K562 (cell line): ENCODE data around the gene RALGPS1. TPM values are rescaled to one million over a fixed set of nuclear protein-coding genes. Genes with fewer than 3 reads are reported as not detected.
A peak's percentile ranks its signal among the peaks of the same experiment; 100 is the strongest.

Source experiments
- ATAC-seq: fragments of 200-7000 bp; cut with Tn5 transposase; 3 replicates; pipeline ENCODE4 v1.9.1; 2020; ENCODE audit warnings: moderate library complexity
- BruUV-seq: library from RNA; stranded (reverse); fragments of 400-500 nt; replicated peaks from 2 replicates; lab custom pipeline; 2021; lab: Mats Ljungman, UMichigan
- CTCF ChIA-PET: fragments of 300-600 bp; formaldehyde crosslinking; extraction: SDS; loops from one replicate; lab custom pipeline; 2021; ENCODE audit warnings: low intra/inter-chr PET ratio; lab: Yijun Ruan, JAX
- POLR2A ChIA-PET: fragments of 300-600, 350-650 bp; sonication (Branson Sonifier 250); formaldehyde crosslinking; extraction: SDS; loops from one replicate; lab custom pipeline; 2021; ENCODE audit warnings: antibody characterized with exemption, inconsistent platforms; lab: Yijun Ruan, JAX
- DNase-seq, 4 experiments: peaks; one replicate each; pipeline versions ENCODE4 v3.0.0 to v3.0.0-alpha.2; 2011 to 2018; ENCODE audit warnings: low spot score in 3 of 4, mixed read lengths in 3 of 4; ENCODE audit errors: extremely low read depth in 1 of 4
- FAIRE-seq: peaks from 2 replicates; lab custom pipeline; 2011; peaks lifted over from hg19 to GRCh38; lab: Jason Lieb, UNC
- H2AFZ ChIP-seq: 2 replicates; pipeline ENCODE4 v1.6.0; 2011; ENCODE audit warnings: low read depth, low read length, control low read depth, inconsistent platforms
- H3K27ac ChIP-seq: fragments of 200-600 bp; 3 replicates; pipeline ENCODE4 v1.8.0; 2011; ENCODE audit warnings: low read depth, mild to moderate bottlenecking, control low read depth, inconsistent platforms, low read length, moderate library complexity, mixed read lengths; ENCODE audit errors: extremely low read depth
- H3K27me3 ChIP-seq, 2 experiments: fragments of 300-600 bp in 1 of 2; 2 replicates in 1 of 2; 3 replicates in 1 of 2; pipeline versions ENCODE4 v1.6.0 to v1.8.0; 2011; ENCODE audit warnings: inconsistent platforms in 2 of 2, low read length in 2 of 2, mild to moderate bottlenecking in 1 of 2, mixed read lengths in 1 of 2, moderate library complexity in 1 of 2; ENCODE audit not compliant: control insufficient read depth in 2 of 2, insufficient read depth in 2 of 2
- H3K36me3 ChIP-seq: fragments of 300-600 bp; 3 replicates; pipeline ENCODE4 v1.8.0; 2011; ENCODE audit warnings: mild to moderate bottlenecking, low read length, inconsistent platforms; ENCODE audit not compliant: control insufficient read depth, insufficient read depth
- H3K4me1 ChIP-seq, 2 experiments: fragments of 200-600 bp in 1 of 2; replicated peaks in 1 of 2; 2 replicates in 1 of 2; 3 replicates in 1 of 2; pipeline versions ENCODE4 v1.5.1 to v1.8.0; 2011; ENCODE audit warnings: inconsistent platforms in 2 of 2, low read length in 2 of 2, mild to moderate bottlenecking in 1 of 2, mixed read lengths in 1 of 2, moderate library complexity in 1 of 2; ENCODE audit not compliant: control insufficient read depth in 2 of 2, insufficient read depth in 2 of 2
- H3K4me2 ChIP-seq: 2 replicates; pipeline ENCODE4 v1.6.1; 2011; ENCODE audit warnings: low read length, control low read depth, inconsistent platforms, mixed read lengths; ENCODE audit not compliant: insufficient read depth
- H3K4me3 ChIP-seq: fragments of 200-600 bp; sonication (generic), shearing (Covaris generic); 2 replicates; pipeline ENCODE4 v1.5.1; 2016; ENCODE audit warnings: control low read depth, inconsistent platforms
- H3K79me2 ChIP-seq: fragments of 200-600 bp; 3 replicates; pipeline ENCODE4 v1.8.0; 2011; ENCODE audit warnings: low read length, inconsistent platforms; ENCODE audit not compliant: control insufficient read depth, insufficient read depth
- H3K9ac ChIP-seq, 2 experiments: 2 replicates each; pipeline versions ENCODE4 v1.6.0 to v1.6.1; 2011; ENCODE audit warnings: low read depth in 2 of 2, low read length in 2 of 2, control low read depth in 1 of 2, inconsistent platforms in 1 of 2, mild to moderate bottlenecking in 1 of 2, mixed read lengths in 1 of 2; ENCODE audit not compliant: insufficient read depth in 1 of 2
- H3K9me1 ChIP-seq: one replicate; pipeline ENCODE4 v1.6.0; 2011; ENCODE audit warnings: inconsistent platforms, mild to moderate bottlenecking, low read length, moderate library complexity; ENCODE audit not compliant: control insufficient read depth, insufficient read depth
- H3K9me3 ChIP-seq: replicated peaks from 2 replicates; pipeline ENCODE4 v1.5.1; 2011; ENCODE audit warnings: low read depth, low read length, inconsistent platforms; ENCODE audit not compliant: control insufficient read depth, insufficient read depth
- H4K20me1 ChIP-seq: replicated peaks from 2 replicates; pipeline ENCODE4 v1.6.1; 2011; ENCODE audit warnings: low read length, inconsistent platforms, mixed read lengths; ENCODE audit not compliant: control insufficient read depth, insufficient read depth
- CTCF ChIP-seq, 3 experiments: IDR thresholded peaks in 2 of 3; conservative IDR thresholded peaks in 1 of 3; 2 replicates each; pipeline ENCODE4 v1.5.1; 2011 to 2012; ENCODE audit warnings: low read length in 3 of 3, mild to moderate bottlenecking in 3 of 3, control low read depth in 2 of 3, improper control_type of control experiment in 1 of 3, inconsistent platforms in 1 of 3, low read depth in 1 of 3, mixed read lengths in 1 of 3, moderate library complexity in 1 of 3; ENCODE audit not compliant: insufficient read depth in 2 of 3
- MYC ChIP-seq, 2 experiments: fragments of 250-450 bp in 1 of 2; sonication (Bioruptor Pico) in 1 of 2; IDR thresholded peaks; 2 replicates each; pipeline versions ENCODE4 v1.5.1 to v1.6.1; 2012 to 2021; ENCODE audit warnings: low read depth in 2 of 2, borderline replicate concordance in 1 of 2, improper control_type of control experiment in 1 of 2, low read length in 1 of 2, mild to moderate bottlenecking in 1 of 2, moderate library complexity in 1 of 2
- WGBS: fragments of 100-300 bp; shearing (Covaris generic); methylation state at CpG from one replicate; pipeline ENCODE4 v1.1.6; 2016; ENCODE audit warnings: low coverage, mixed read lengths; ENCODE audit not compliant: insufficient coverage; ENCODE audit errors: missing lambda C conversion rate; 5-methylcytosine and 5-hydroxymethylcytosine counted together
- in situ Hi-C: fragments of 300-500 bp; cut with MboI; formaldehyde crosslinking; loops from 4 replicates; pipeline ENCODE4 v1.15.0; 2018; ENCODE audit warnings: inconsistent platforms, mixed read lengths
- intact Hi-C: fragments of 100-400 bp; cut with micrococcal nuclease; formaldehyde crosslinking; loops from 2 replicates; pipeline ENCODE4 v1.14.2; 2022
- polyA plus RNA-seq, 8 experiments: library from polyadenylated mRNA; depleted of rRNA in 4 of 8; stranded (reverse) in 5 of 8; unstranded in 3 of 8; fragments of >200 nt; fragmentation: Nextera tagmentation in 2 of 8; fragmentation: Illumina TruSeq in 1 of 8; extraction: Ambion mirVana in 2 of 8; extraction: Trizol in 1 of 8; gene quantifications; 2 replicates each; pipeline versions ENCODE4 v1.2.1 to v1.2.3, GENCODE V29; 2011 to 2014; ENCODE audit warnings: inconsistent platforms in 1 of 8, missing spikeins in 1 of 8
- total RNA-seq, 7 experiments: library from RNA; depleted of rRNA in 6 of 7; stranded (reverse); fragments of >200 nt in 6 of 7; fragmentation: Illumina TruSeq in 2 of 7; extraction: Trizol in 2 of 7; gene quantifications; 2 replicates each; pipeline versions ENCODE4 v1.2.1 to v1.2.3, GENCODE V29; 2011 to 2021; ENCODE audit warnings: low replicate concordance in 1 of 7

RALGPS1 gene
- total and polyA plus RNA-seq, 9 of the 15 experiments (the other 6 are each of a cell fraction or from before 2014, with no cell fraction given): 0.04 to 2.6 (median 1.5) TPM

DNA sequence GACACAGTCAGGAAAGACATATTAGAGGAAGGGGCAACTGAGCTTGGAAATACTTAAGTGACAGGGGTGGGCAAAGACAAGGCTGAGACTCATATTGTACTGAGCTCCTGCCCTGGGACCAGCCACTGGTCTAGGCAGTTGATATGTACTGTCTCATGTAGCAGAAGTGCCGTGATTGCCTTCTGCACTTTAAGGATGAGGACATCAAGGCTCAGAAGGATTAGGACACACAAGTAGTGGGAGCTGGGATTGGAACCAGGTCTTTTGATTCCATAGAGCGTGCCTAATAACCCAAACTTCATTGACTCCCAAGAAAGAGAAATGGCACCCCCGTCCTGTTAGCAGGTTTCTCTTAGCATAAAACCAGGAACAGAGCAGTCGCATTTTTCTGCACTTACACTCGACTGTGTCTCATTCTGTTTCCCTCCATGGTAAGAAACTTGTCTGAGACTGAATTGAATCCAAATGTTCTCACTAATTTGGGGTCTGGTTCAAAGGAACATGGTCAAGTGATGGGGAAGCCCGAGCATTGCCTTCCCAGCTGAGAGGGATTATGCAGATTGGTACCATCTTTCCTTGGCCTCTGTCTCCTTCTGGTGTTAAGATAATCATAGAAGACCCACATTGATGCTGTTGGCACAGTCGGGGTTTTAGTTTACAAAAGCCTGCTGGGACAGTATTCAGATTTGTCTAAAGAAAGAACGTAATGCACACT, 137.5 kb downstream of the RALGPS1 start:
- DNase-seq: no peak
- whole genome bisulfite sequencing: 2% methylated on average over 8 of the region's 8 CpGs
- in situ Hi-C loops: no loop called here
- intact Hi-C loops: no loop called here
- no peak overlapping the region for H2AFZ ChIP-seq
- peaks cover 10 to 47% of the 10 kb centered on the region in 2 experiments for H3K27me3 ChIP-seq
- H3K79me2 ChIP-seq: no peaks in the 10 kb centered on the region
- H4K20me1 ChIP-seq: 0 out of 2 replicates have a peak, but pooled peaks cover 2% of the 10 kb centered on the region
- H3K9ac ChIP-seq: no peak overlapping the region
- no peak overlapping the region for H3K4me2 ChIP-seq
- TF ChIP-seq MYC (IDR thresholded peaks at IDR 0.05; ENCODE audit: low read depth, low read length) (no peak), MYC (CRISPR knock-in tag; IDR thresholded peaks at IDR 0.05; ENCODE audit: borderline replicate concordance, low read depth) (no peak), CTCF (IDR thresholded peaks at IDR 0.05 in 2 of 3, conservative IDR thresholded peaks at IDR 0.05 in 1 of 3; ENCODE audit: insufficient read depth in 2 of 3, low read depth in 1 of 3, low read length in 3 of 3) (0 out of 6 replicates have a peak, but pooled peaks of 1 of the 3 experiments have one; percentile 9)
- H3K4me3 ChIP-seq: no peak overlapping the region
- no peak for ATAC-seq
- no peaks in the 10 kb centered on the region for H3K9me1 ChIP-seq
- no peak overlapping the region for H3K27ac ChIP-seq
- no peaks in the 10 kb centered on the region for H3K9me3 ChIP-seq
- ChIA-PET CTCF (no interaction called here), POLR2A (no interaction called here)
- no peaks in the 10 kb centered on the region; a peak in 1 of 5 replicates for H3K4me1 ChIP-seq
- no peak for FAIRE-seq
- no TSS peak for BruUV-seq
- no peaks in the 10 kb centered on the region for H3K36me3 ChIP-seq
